GM12864 (cell line): ENCODE data around the gene AKAP12.
"Not testable (repeated sequence)": the region's sequence is repeated elsewhere in the genome, so short reads cannot be mapped to it uniquely, and the experiment has no call there.

Experiments
- DNase-seq: peaks from one replicate; pipeline ENCODE4 v3.0.0-alpha.2; 2011; ENCODE audit warnings: low read depth
- H3K4me3 ChIP-seq: 2 replicates; pipeline ENCODE4 v1.5.1; 2011; ENCODE audit warnings: mild to moderate bottlenecking, low read depth, low read length, control low read depth
- CTCF ChIP-seq: IDR thresholded peaks from 2 replicates; pipeline ENCODE4 v1.5.1; 2011; ENCODE audit warnings: low read depth, mild to moderate bottlenecking, moderate library complexity, low read length, control low read depth, inconsistent platforms; ENCODE audit errors: missing control alignments

AKAP12 gene

DNA sequence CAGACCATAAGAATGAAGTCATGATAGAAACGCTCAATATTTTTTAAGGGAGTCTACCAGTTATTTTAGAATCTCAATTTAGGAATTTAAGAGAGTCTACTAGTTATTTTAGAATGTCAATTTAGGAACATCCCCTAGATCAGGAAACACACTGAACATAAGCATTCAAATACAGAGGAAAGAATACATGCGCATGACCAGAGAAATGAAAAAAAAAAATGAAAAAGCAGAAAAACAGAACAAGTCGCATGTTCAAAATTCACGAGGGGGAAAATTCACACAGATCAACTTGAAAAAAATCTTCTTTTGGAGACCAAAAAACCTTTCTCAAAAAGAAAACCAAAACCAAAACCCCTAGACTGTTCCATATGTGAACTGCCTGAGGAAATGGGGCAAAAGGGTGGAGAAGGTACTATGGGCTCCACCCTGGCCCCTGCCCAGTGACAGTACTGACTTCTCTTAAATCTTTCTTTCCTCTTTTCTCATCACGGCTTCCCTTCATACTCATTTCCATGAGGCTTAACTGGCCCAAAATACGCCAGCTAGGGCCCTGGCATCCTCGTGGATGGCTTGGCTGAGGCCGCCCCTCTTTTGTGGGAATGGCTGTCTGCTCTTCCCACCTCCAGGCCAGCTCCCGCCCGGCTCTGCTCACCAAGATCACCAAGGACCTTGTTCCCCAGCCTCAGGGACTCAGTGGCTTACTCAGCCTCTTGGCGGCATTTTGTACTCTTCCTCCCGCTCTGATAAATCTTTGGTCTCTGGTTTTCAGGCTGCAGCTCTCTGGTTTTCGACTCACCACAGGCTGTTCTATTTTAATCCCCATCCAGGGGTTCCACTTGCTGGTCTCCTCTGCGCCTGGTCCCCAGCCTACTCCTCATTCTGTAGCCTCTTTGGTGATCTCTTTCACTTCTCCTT, 140.4 kb downstream of the AKAP12 start:
- TF ChIP-seq CTCF = no peak
- peak overlapping the region; percentile 44 for H3K4me3 ChIP-seq
- DNase-seq = no peak

- no peak overlapping the region; the same call in 1 of the 2 replicates for H3K4me3 ChIP-seq
- no peak for DNase-seq
- no peak for TF ChIP-seq CTCF
Measured at GRCh38 chr6:151380848-151381205, 141.1 kb downstream of the AKAP12 start.

DNA sequence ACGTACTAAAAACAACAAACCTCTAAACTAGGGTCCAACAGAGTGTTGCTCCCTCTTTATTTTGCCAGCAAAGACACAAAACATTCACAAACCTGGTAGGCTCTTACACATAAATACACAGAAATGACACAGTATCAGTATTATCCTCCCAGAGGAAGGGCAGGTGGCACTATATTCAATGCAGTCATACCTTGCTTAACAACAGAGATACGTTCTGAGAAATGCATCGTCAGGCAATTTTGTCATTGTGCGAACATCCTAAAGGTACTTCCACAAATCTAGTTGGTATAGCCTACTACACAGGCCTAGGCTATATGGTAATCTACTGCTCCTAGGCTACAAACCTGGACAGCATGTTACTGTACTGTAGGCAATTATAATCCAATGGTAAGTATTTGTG, 142.0 kb downstream of the AKAP12 start:
- DNase-seq = no peak
- TF ChIP-seq CTCF = no peak
- H3K4me3 ChIP-seq = no peak overlapping the region

DNA sequence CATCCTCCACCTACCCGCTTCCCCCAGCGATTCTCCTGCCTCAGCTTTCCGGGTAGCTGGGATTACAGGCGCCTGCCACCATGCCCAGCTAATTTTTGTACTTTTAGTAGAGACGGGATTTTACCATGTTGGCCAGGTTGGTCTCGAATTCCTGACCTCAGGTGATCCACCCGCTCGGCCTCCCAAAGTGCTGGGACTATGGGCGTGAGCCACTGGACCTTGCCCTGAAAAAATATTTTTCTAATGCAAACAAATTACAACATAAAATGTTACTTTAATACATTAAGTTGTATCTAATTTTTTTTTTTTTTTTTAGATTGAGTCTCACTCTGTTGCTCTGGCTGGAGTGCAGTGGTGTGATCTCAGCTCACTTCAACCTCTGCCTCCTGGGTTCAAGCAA, 142.9 kb downstream of the AKAP12 start:
- not testable (repeated sequence) for H3K4me3 ChIP-seq, DNase-seq

DNA sequence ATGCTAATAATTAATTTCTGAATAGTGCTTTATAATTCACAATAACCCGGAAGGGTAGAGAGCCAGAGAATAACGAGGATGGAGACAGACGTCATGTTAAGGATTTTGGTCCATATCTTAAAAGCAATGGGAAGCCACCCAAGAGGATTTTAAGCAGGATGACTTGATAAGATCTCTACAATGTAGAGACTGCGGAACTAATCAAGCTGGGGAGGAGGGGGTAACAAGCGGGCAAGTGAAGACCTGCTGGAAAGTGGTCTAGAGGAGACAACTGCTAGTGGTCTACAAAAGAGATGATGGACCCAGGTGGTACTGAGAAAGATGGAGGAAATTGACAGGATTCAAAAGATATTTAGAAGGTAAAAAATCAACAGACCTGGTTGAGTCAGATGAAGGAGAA, 144.4 kb downstream of the AKAP12 start:
- no peak for DNase-seq
- no peak for TF ChIP-seq CTCF
- H3K4me3 ChIP-seq = no peak overlapping the region

- no peak for TF ChIP-seq CTCF
- no peak overlapping the region for H3K4me3 ChIP-seq
- DNase-seq = no peak
Measured at GRCh38 chr6:151385177-151385576, 145.4 kb downstream of the AKAP12 start.

DNA sequence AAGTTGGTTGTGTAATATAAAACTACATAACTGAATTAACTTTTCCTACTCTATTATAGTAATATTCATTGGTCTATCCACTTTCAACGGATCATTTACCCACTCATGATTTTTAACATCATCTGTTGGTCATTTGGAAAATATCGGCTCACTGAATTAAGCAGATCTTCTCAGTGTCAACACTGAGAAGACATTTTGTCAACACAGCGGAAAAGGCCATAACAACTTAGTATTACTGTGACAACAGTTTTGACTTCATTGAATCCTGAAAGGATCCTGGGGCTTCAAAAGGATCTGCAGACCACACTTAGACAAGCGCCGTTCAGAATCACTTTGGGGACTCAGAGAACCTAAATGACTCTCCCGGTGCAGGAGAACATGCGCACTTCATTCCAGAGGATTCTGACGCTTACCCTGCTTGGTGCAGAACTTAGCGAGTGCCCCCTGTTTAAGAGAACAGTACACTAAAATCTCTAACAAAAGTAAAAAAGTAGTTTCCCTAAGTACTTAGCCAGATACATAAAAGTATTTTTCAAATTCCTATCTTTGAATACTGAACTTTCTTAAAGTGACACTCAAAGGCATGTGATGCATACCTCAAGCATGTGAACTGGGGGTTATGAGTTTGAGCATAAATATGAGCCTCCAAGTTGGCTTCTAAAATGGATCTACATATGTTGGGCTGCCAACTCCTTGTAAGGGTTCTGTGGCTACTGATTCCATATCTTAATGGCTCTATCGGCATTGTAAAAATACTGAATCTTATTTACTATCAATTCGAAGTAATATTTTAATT, 147.6 kb downstream of the AKAP12 start:
- no peak overlapping the region for H3K4me3 ChIP-seq
- DNase-seq = no peak
- no peak for TF ChIP-seq CTCF
